AG09319 (cell line): Measurements from ENCODE around the gene CCDC146.

Source experiments
- DNase-seq: peaks from one replicate; pipeline ENCODE4 v3.0.0-alpha.2; 2010; ENCODE audit warnings: low read depth; ENCODE audit errors: extremely low read depth
- CTCF ChIP-seq: IDR thresholded peaks from 2 replicates; pipeline ENCODE4 v1.5.1; 2011; ENCODE audit warnings: low read depth, mild to moderate bottlenecking, inconsistent platforms, low read length, moderate library complexity

Gene CCDC146

DNA sequence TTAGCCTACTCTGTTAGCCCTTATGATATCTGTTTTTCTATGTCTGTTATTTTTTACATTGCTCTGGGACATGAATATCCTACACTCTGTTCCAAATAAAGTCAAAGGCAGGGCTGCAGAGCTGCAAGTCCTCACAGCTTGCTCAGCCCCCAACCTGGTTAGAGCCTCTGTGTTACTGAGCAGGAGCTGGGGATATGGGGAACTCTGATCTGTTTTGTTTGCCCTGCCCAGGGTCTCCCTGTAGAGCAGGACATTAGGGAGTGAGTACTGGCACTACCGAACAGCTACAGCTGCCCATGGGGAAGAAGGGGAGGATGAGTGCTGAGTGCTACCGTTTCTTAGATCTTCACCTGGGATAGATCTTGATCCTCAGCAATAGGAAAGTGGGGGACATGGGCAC is 110.1 kb downstream of the CCDC146 start:
- TF ChIP-seq CTCF, result no peak
- no peak for DNase-seq

DNA sequence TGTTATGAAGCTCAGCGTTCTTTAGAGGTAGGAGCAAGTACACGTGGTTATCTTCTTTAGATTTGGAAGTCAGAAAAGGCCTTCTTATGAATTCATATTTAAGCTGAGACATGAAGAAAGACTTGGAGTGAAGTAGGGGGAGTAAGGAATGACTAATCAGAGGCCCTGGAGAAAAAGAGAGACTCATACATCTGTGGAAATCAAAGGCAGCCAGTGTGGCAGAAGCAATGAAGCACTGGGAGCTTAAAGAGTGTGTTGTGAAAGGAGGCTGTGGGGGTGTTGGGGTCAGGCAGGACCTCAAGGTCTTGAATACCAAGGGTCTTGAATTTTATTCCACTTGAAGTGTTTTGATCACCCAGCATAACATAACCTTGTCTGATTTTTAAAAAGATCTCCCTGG is 112.9 kb downstream of the CCDC146 start:
- no peak for DNase-seq
- TF ChIP-seq CTCF, result no peak

- DNase-seq, result no peak
- no peak for TF ChIP-seq CTCF
Observed at GRCh38 chr7:77238703-77239136, 116.3 kb downstream of the CCDC146 start.

DNA sequence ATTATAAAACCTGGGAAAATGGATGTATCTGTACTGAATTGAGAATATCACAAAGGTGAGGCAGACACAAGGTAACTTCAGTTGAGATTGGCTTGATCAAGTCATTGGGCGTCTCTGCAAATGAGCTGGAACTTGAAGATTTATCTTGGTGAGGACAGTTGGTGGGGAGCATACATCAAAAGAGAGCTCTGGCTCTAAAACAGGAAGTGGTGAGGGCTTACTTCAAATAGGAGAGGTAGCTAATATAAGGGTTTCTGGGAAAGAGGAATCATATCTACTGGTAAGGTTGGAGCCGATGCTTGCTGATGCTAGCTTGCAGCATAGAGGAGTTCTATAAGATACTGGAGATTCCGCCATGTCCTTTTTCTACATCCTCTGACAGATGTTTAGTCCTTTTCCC is 117.1 kb downstream of the CCDC146 start:
- no peak for TF ChIP-seq CTCF
- DNase-seq, result no peak

GRCh38 chr7:77242068-77242467 is 119.7 kb downstream of the CCDC146 start:
- no peak for DNase-seq
- TF ChIP-seq CTCF, result no peak

DNA sequence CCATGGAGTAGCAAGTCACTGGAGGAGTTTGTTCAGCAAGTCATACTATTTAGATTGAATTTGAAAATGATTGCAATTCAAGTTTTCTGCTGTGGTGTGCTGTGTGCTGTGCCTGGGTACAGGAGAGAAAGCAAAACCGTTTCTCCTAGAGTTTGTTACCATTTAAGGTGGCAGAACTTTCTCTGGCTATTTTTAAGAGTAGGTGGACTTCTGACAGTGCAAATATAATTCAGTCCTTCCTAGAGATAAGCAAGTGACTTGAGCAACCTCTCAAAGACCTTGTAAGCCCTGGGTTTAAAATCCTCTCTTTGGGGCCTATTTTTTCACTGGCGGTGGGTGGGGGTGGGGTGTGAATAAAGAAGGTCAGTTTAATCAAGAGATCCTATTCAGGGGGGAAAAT is 120.1 kb downstream of the CCDC146 start:
- DNase-seq, result no peak
- TF ChIP-seq CTCF, result no peak

- no peak for DNase-seq
- no peak for TF ChIP-seq CTCF
Observed at GRCh38 chr7:77244222-77244934, 122.0 kb downstream of the CCDC146 start.
